Activated T-helper 1 cell treated with Interleukin-2 at 50 U/mL for 16 hours (primary cell): ENCODE measurements around the gene SYK.
"Not testable (repeated sequence)": the region's sequence is repeated elsewhere in the genome, so short reads cannot be mapped to it uniquely, and the experiment has no call there.

Experiments used
- DNase-seq: peaks from one replicate; pipeline ENCODE4 v3.0.0-alpha.2; 2020; ENCODE audit warnings: low read depth

SYK gene

GRCh38 chr9:90880669-90881068, 79.0 kb downstream of the SYK start:
- no peak for DNase-seq

- no peak for DNase-seq
These were observed 80.0 kb downstream of the SYK start for GRCh38 chr9:90881648-90882047.

- DNase-seq = no peak
These were observed 81.5 kb downstream of the SYK start for GRCh38 chr9:90882991-90883600.

GRCh38 chr9:90883661-90884060, 82.0 kb downstream of the SYK start:
- DNase-seq = no peak

GRCh38 chr9:90884178-90884577, 82.6 kb downstream of the SYK start:
- no peak for DNase-seq

GRCh38 chr9:90886868-90887267, 85.2 kb downstream of the SYK start:
- DNase-seq = not testable (repeated sequence)

- DNase-seq = no peak
These were observed 87.3 kb downstream of the SYK start for GRCh38 chr9:90888941-90889340.

- no peak for DNase-seq
These were observed 88.7 kb downstream of the SYK start for GRCh38 chr9:90890146-90890810.

GRCh38 chr9:90891308-90892040, 89.9 kb downstream of the SYK start:
- no peak for DNase-seq

- DNase-seq = no peak
These were observed 91.3 kb downstream of the SYK start for GRCh38 chr9:90892918-90893317.

- no peak for DNase-seq
These were observed 92.1 kb downstream of the SYK start for GRCh38 chr9:90893706-90894105.

GRCh38 chr9:90894986-90895687, 93.5 kb downstream of the SYK start:
- DNase-seq = no peak

GRCh38 chr9:90895786-90896185, 94.2 kb downstream of the SYK start:
- no peak for DNase-seq

- no peak for DNase-seq
These were observed 94.6 kb downstream of the SYK start for GRCh38 chr9:90896231-90896630.

- DNase-seq = no peak
These were observed 96.6 kb downstream of the SYK start for GRCh38 chr9:90898228-90898627.

GRCh38 chr9:90899287-90899686, 97.7 kb downstream of the SYK start:
- DNase-seq = no peak

GRCh38 chr9:90900130-90900529, 98.5 kb downstream of the SYK start:
- no peak for DNase-seq

- no peak for DNase-seq
These were observed 100.3 kb downstream of the SYK start for GRCh38 chr9:90901933-90902332.

GRCh38 chr9:90903766-90904424, 102.3 kb downstream of the SYK start:
- no peak for DNase-seq

GRCh38 chr9:90904706-90905478, 103.3 kb downstream of the SYK start:
- no peak for DNase-seq

- DNase-seq = no peak
These were observed 104.2 kb downstream of the SYK start for GRCh38 chr9:90905822-90906221.
